ENCODE results near the gene SPRY1.
A peak's percentile ranks its signal among the peaks of the same experiment; 100 is the strongest.

The SPRY1 gene, protein sequence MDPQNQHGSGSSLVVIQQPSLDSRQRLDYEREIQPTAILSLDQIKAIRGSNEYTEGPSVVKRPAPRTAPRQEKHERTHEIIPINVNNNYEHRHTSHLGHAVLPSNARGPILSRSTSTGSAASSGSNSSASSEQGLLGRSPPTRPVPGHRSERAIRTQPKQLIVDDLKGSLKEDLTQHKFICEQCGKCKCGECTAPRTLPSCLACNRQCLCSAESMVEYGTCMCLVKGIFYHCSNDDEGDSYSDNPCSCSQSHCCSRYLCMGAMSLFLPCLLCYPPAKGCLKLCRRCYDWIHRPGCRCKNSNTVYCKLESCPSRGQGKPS

DNA sequence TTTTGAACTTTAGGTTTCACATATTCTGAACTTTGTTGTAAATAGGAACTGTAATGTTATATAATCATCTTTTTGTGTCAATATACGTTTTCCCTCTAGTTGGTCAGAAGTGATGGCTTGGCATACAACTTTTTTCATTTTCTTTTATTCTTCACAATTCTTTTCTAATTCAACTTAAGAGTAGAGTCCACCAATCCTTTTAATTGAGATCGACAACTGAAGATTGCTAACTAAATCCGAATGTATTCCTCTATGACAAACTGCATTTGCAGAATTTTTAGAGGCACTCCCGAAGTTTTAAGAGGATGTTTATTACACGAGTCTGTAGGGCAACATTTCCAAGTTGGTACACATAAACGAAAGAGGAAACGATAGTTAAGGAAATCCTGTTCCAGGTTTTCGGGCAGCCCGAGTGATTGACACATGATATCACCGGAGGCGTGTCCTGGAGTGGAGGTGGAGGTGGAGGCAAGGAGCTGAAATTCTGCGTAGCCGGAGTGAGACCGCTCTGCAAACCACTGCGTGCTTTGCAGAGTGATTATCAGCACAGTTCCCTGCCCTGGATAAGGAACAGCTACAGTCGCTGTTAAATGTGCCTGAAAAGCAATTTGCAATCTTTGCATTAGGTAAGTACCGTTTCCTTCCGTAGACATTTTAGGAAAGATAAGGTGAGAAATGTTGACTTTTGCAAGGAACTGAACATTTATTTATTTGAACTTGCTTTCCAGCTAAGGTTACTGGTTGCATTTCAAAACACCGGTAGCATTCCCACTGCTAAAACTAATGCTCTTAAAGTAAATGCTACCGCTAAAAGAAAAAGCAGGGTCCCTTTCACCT lies at the start of gene SPRY1:
SPRY1 (plus strand) TSS at position 489 of the 837 bp plus-strand sequence. CDS start 4,797 bp downstream, outside the sequence.
- TF ChIP-seq, protein P1, sequence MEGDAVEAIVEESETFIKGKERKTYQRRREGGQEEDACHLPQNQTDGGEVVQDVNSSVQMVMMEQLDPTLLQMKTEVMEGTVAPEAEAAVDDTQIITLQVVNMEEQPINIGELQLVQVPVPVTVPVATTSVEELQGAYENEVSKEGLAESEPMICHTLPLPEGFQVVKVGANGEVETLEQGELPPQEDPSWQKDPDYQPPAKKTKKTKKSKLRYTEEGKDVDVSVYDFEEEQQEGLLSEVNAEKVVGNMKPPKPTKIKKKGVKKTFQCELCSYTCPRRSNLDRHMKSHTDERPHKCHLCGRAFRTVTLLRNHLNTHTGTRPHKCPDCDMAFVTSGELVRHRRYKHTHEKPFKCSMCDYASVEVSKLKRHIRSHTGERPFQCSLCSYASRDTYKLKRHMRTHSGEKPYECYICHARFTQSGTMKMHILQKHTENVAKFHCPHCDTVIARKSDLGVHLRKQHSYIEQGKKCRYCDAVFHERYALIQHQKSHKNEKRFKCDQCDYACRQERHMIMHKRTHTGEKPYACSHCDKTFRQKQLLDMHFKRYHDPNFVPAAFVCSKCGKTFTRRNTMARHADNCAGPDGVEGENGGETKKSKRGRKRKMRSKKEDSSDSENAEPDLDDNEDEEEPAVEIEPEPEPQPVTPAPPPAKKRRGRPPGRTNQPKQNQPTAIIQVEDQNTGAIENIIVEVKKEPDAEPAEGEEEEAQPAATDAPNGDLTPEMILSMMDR (IDR thresholded peaks at IDR 0.05; ENCODE audit: insufficient read depth, missing control alignments), result no peak
- peak; percentile 44 for FAIRE-seq
- peak; percentile 14 for DNase-seq (ENCODE audit: insufficient read length, low spot score)

DNA sequence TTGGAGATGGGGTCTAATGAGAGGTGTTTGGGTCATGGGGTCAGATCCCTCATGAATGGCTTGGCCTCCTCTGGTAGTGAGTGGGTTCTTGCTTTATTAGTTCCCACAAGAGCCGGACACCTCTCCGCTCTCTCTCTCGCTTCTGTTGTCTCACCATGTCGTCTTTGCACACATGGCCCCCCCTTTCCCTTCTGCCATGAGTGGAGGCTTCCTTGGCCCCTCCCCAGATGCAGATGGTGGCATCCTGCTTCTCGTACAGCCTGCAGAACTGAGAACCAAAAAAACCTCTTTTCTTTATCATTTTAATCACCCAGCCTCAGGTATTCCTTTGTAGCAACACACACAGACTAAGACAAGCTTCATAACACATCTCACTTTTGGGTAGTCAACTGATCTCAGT lies 49.6 kb upstream of the SPRY1 start:
- FAIRE-seq, result no peak
- TF ChIP-seq, protein P1 (IDR thresholded peaks at IDR 0.05; ENCODE audit: insufficient read depth, missing control alignments), result no peak
- no peak for DNase-seq (ENCODE audit: insufficient read length, low spot score)

DNA sequence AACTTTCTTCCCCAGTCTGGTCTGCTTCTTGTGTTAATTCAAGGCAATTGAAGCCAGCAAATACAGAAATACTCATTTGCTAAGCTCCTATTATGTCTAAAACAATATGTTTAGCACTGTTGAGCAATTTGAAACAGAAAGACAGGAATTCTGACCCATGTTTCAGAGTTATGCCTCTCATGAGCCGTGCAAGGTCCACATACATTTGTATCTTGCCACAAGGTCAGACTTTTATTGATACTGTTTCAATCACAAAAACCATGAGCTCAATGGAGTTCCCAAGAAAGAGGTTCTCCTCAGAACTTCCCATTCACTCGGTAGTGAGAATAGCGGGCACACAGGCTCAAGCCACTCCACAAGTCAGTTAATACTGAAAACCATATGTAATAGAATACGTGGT lies 47.6 kb upstream of the SPRY1 start:
- FAIRE-seq (no peak), DNase-seq (ENCODE audit: insufficient read length, low spot score) (no peak)
- TF ChIP-seq, protein P1 (IDR thresholded peaks at IDR 0.05; ENCODE audit: insufficient read depth, missing control alignments), result no peak

DNA sequence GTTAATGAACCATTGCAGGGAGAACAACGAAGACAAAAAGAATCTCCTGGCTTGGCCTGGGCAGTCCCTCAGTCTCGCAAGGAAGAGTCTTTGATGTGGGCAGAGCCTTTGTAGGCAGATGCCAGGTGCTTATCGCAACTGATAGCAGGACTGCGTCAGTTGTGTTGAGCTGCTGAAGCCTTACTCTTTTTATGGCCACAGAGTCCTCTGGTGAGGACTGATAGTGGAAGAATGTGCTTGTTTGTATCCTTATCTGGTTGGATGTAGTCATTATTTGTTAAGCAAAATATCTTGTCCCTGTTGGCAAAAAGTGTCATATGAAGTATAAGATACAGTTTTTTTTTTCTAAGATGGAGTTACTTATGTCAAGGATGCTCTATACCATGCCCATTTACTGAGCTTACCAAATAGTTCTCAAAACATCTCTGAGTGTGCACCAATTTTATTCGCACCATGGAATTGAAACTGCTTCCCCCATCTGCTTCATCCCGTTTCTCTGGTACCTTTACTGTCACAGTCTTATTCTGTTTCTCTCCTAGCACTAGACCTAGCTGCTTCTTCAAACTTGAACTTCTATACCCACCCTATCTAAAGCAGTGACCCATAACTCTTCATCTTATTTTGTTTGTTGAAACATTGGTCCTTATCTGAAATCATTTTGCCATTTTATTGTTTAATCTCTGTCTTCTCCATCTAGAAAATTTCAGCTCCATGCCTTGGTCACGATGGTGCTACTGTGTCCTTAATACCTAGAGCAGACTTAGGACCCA lies 47.0 kb upstream of the SPRY1 start:
- DNase-seq (ENCODE audit: insufficient read length, low spot score) (no peak), FAIRE-seq (no peak)
- TF ChIP-seq, protein P1 (IDR thresholded peaks at IDR 0.05; ENCODE audit: insufficient read depth, missing control alignments), result no peak

DNA sequence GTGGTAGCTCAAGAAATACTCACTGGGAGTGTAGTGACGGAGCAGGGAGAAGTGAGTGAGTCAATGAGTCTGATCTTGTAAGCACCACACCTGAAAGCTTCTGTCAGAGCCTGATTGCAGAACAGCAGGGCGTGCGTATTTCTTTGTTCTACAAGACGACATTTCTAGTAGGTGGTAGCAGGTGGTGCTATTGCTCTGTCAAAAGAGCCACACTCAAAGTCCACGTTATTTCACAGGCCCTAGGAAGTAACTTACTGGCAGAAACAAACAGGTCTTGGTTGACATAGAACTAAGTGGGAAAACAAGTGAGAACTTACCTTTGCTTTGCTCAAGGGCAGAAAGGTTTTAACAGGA lies 46.4 kb upstream of the SPRY1 start:
- FAIRE-seq, result no peak
- TF ChIP-seq, protein P1 (IDR thresholded peaks at IDR 0.05; ENCODE audit: insufficient read depth, missing control alignments), result no peak

DNA sequence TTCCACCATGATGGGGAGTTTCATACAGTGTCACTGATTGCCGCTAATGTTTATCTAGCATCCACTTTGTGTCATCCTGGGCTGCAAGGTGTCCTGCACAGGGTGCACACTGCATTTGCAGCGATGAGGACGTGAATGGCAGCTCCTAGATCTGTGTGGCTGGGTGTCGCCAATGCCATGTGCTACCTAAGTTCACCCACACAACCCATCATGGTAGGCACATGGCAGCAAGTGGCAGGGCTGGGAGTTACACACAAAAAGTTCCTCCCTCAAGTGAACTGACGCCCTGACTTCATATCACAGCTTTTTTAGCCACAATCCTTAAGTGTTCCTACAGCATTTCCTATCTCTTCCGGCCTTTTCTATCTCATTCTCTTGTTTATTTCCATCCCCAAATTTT lies 45.9 kb upstream of the SPRY1 start:
- FAIRE-seq, result no peak

More for the DNA sequence above, 46.4 kb upstream of the SPRY1 start:
- no peak for DNase-seq (ENCODE audit: insufficient read length, low spot score)

More for the DNA sequence above, 45.9 kb upstream of the SPRY1 start:
- no peak for DNase-seq (ENCODE audit: insufficient read length, low spot score)
- TF ChIP-seq, protein P1 (IDR thresholded peaks at IDR 0.05; ENCODE audit: insufficient read depth, missing control alignments), result no peak

Data from D721Med (cell line).